ENCODE results near the gene EFHB.

EFHB gene

DNA sequence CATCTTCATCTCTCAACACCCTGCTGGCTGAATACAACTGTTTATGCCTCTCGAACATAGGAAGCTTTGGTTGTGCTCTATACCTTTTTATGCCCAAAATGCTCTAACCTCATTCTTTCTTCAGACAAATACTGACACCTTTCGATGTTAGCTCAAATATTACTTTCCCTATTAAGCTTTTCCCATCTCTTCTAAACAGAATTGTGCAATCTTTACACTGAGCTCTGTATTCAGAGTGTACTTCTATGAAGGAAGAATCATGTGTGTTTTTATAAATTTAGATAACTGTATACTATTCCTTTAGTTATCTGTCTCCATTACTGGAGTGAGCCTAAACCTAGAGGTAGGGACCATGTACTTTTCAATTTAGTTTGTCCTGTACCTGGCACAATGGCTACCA, 1.6 kb downstream of the EFHB start:
- TF ChIP-seq, protein P1, sequence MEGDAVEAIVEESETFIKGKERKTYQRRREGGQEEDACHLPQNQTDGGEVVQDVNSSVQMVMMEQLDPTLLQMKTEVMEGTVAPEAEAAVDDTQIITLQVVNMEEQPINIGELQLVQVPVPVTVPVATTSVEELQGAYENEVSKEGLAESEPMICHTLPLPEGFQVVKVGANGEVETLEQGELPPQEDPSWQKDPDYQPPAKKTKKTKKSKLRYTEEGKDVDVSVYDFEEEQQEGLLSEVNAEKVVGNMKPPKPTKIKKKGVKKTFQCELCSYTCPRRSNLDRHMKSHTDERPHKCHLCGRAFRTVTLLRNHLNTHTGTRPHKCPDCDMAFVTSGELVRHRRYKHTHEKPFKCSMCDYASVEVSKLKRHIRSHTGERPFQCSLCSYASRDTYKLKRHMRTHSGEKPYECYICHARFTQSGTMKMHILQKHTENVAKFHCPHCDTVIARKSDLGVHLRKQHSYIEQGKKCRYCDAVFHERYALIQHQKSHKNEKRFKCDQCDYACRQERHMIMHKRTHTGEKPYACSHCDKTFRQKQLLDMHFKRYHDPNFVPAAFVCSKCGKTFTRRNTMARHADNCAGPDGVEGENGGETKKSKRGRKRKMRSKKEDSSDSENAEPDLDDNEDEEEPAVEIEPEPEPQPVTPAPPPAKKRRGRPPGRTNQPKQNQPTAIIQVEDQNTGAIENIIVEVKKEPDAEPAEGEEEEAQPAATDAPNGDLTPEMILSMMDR (IDR thresholded peaks at IDR 0.05; ENCODE audit: insufficient read depth, low read depth, low read length, missing control alignments): no peak
- H3K4me3 ChIP-seq (ENCODE audit: low read depth, low read length): no peak overlapping the region

DNA sequence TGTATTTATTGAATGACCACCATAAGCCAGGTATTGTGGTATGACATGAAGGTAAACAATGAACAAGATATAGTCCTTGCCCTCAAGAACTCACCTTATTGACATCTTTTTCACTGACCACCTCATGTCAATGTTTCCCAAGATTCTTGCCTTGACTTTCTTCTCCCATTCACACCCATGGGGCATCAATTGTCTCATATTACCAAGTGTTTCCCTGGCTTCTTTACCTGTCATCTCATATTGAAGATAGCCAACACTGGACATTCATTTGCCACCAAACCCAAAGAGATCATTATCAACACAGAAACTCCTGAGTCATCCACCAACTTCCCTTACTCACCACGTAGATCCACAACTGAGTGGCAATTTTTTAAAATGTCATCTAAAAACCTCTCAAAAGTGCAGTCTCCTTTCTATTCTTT, 2.2 kb downstream of the EFHB start:
- peak; percentile 29 for DNase-seq (ENCODE audit: low read depth)
- TF ChIP-seq, protein P1 (IDR thresholded peaks at IDR 0.05; ENCODE audit: insufficient read depth, low read depth, low read length, missing control alignments): no peak

More for the DNA sequence above, 1.6 kb downstream of the EFHB start:
- no peak for DNase-seq (ENCODE audit: low read depth)

DNA sequence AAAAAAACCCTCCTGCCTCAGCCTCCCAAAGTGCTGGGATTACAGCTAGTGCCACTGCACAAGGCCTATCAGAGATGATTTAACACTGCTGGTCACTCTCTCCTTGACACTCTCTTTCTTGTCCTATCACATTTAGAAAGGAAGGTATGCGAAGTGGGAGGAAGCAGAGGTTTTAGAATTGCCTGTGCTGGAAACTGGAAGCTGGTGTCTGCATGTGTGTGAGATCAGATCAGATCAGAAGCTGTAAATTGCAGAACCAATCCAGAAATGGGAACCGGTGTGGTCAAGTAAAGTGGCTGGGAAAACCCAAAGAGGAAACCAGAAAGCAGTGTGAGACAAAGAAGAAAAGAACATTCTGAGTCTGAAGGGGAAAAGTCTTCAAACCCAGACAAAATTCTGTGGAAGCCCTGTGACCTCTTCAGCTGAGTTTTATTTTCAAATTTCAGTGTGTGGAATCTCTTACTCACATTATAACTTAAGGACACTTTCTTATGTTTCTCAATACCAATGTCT, 2.8 kb downstream of the EFHB start:
- TF ChIP-seq, protein P1 (IDR thresholded peaks at IDR 0.05; ENCODE audit: insufficient read depth, low read depth, low read length, missing control alignments): no peak
- no peak overlapping the region for H3K4me3 ChIP-seq (ENCODE audit: low read depth, low read length)
- peak; percentile 79 for DNase-seq (ENCODE audit: low read depth)

More for the DNA sequence above, 2.2 kb downstream of the EFHB start:
- no peak overlapping the region for H3K4me3 ChIP-seq (ENCODE audit: low read depth, low read length)

DNA sequence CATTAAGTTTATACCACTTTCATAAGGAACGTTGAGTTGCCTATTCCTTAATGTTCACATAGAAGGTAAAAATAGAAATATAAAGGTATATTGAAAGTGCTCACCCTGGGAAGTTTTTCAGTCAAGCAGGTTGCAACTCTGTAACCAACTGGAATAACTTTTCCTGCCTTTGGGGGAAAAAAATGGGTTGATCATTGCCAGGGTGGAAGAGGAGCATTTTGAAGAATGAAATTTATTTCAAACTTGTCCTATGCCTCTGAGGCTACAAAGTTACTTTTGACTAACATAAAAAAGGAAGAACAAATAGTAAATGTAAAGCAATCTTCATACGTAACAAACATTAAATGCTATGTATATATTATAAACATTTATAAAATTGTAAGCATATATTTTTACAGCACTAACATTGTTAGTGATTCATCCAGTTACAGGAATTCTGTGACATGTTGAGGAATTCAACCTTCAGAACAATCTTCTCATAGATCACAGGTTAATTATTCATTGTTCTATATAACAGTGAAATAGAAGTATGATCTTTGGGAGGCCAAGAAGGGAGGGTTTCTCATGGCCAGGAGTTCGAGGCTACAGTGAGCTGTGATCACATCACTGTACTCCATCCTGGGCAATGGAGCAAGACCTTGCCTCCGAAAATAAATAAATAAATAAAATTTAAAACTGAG, 13.5 kb downstream of the EFHB start:
- H3K4me3 ChIP-seq (ENCODE audit: low read depth, low read length): no peak overlapping the region
- no peak for DNase-seq (ENCODE audit: low read depth)
- TF ChIP-seq, protein P1 (IDR thresholded peaks at IDR 0.05; ENCODE audit: insufficient read depth, low read depth, low read length, missing control alignments): no peak

DNA sequence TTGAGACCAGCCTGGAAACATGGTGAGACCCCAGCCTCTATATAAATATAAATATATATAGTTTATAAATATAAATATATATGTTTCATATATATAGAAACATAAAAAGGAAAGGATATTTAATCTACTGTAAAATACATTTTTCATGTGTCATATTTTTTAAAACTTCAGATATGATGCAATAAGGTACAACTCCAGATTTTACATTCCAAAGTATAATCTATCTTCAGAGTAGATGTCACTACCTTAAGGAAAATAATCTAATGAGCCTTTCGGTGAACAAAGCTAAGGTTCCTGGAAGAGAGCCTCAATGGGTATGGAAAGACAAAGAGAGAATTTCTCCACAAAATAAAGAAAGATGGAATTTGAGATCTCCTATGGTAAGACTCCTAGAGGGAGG, 16.9 kb downstream of the EFHB start:
- DNase-seq (ENCODE audit: low read depth): no peak
- TF ChIP-seq, protein P1 (IDR thresholded peaks at IDR 0.05; ENCODE audit: insufficient read depth, low read depth, low read length, missing control alignments): no peak
- H3K4me3 ChIP-seq (ENCODE audit: low read depth, low read length): no peak overlapping the region

DNA sequence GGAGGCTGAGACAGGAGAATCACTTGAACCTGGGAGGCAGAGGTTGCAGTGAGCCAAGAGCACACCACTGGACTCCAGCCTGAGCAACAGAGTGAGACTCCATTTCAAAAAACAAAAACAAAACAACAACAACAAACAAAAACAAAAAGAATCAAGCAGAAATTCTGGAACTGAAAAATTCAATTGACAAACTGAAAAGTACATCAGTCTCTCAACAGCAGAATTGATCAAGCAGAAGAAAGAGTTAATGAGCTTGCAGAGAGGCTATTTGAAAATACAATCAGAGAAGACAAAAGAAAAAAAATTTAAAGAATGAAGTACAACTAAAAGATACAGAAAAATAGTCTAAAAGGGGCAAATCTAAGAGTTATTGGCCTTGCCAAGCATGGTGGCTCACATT, 22.6 kb downstream of the EFHB start:
- TF ChIP-seq, protein P1 (IDR thresholded peaks at IDR 0.05; ENCODE audit: insufficient read depth, low read depth, low read length, missing control alignments): no peak
- no peak overlapping the region for H3K4me3 ChIP-seq (ENCODE audit: low read depth, low read length)
- no peak for DNase-seq (ENCODE audit: low read depth)

DNA sequence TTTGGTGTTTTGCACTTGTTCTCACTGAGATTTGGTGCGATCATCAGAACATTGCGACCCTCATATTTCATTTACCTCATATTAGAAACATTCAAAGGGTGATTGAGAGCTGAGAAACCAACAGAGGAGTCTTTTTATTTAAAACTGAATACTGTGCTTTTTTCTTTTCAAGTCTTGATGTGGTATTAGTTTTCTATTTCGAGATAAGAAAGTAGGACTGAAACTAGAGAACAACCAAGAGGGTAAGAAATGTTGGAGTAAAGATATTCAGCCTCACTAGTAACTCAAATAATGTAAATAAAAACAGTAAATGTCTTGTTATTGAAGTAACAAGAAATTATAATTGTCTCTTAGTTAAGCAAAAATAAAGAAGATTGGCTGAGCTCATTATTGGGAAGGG, 26.5 kb downstream of the EFHB start:
- H3K4me3 ChIP-seq (ENCODE audit: low read depth, low read length): no peak overlapping the region
- TF ChIP-seq, protein P1 (IDR thresholded peaks at IDR 0.05; ENCODE audit: insufficient read depth, low read depth, low read length, missing control alignments): no peak
- peak; percentile 12 for DNase-seq (ENCODE audit: low read depth)

Data from GM12865 (cell line).